Hepatocyte (in vitro differentiated cells): ENCODE measurements around the gene DRAP1.

ENCODE experiments used
- CTCF ChIP-seq: fragments of 200-600 bp; sonication (generic); IDR thresholded peaks from 2 replicates; pipeline ENCODE4 v1.5.1; 2016; ENCODE audit warnings: antibody characterized with exemption, mild to moderate bottlenecking; ENCODE audit not compliant: poor library complexity
- EZH2 ChIP-seq: fragments of 200-600 bp; sonication (generic); IDR thresholded peaks from 2 replicates; pipeline ENCODE4 v1.6.1; 2016; ENCODE audit warnings: antibody characterized with exemption, mild to moderate bottlenecking, borderline replicate concordance

DNA sequence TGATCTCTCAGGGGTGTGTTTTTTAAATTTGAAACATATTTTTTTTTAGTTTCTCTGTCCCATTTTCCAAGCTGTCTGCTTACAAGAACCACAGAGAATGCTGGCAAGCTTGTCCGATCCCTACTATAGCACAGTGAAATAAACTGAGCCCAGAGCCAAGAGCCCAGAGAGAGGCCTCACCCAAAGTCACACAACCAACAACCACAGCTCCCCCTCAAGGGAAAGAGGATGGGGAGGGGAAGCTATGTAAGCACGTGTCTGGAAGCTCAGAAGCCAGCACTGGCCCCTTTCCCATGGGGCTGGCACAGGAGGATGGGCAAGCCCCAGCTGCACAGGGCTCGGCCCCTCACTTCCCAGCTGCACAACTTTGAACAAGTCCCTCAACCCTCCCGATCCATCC, 39.1 kb downstream of the DRAP1 start:
- no peak for TF ChIP-seq CTCF
- TF ChIP-seq EZH2 = no peak
